GM19467 (cell line): ENCODE measurements around the gene CCDC136.

Experiments
- ATAC-seq: cut with Tn5 transposase; IDR thresholded peaks from one replicate; pipeline ENCODE4 v1.9.1; 2021; ENCODE audit warnings: mild to moderate bottlenecking, moderate library complexity; ENCODE audit not compliant: unreplicated experiment

The CCDC136 gene

GRCh38 chr7:128859232-128860157, 67.7 kb downstream of the CCDC136 start:
- ATAC-seq = no peak

- ATAC-seq = no peak
These were observed 68.6 kb downstream of the CCDC136 start for GRCh38 chr7:128860158-128861073.

- no peak for ATAC-seq
These were observed 70.3 kb downstream of the CCDC136 start for GRCh38 chr7:128861957-128862570.

- ATAC-seq = peak; percentile 75
These were observed 71.0 kb downstream of the CCDC136 start, which contains the start of gene ATP6V1F for GRCh38 chr7:128862571-128863432. Gene ATP6V1F, plus strand, starts transcription at chr7:128862856. Its CDS starts 49 bp downstream, at chr7:128862905.

- ATAC-seq = peak; percentile 40
These were observed 71.7 kb downstream of the CCDC136 start for GRCh38 chr7:128863433-128863989.

GRCh38 chr7:128865303-128865702, 73.5 kb downstream of the CCDC136 start:
- ATAC-seq = no peak

GRCh38 chr7:128865996-128866877, 74.5 kb downstream of the CCDC136 start:
- ATAC-seq = no peak

- no peak for ATAC-seq
These were observed 75.5 kb downstream of the CCDC136 start for GRCh38 chr7:128867241-128867640.

- ATAC-seq = no peak
These were observed 76.3 kb downstream of the CCDC136 start for GRCh38 chr7:128867842-128868623.

- no peak for ATAC-seq
These were observed 76.9 kb downstream of the CCDC136 start for GRCh38 chr7:128868624-128869137.

- peak; percentile 48 for ATAC-seq
These were observed 77.6 kb downstream of the CCDC136 start for GRCh38 chr7:128869138-128869943.

- peak; percentile 13 for ATAC-seq
These were observed 78.1 kb downstream of the CCDC136 start for GRCh38 chr7:128869944-128870285.

- ATAC-seq = no peak
These were observed 79.3 kb downstream of the CCDC136 start for GRCh38 chr7:128871050-128871449.
